Ovary (tissue), 9 donors: ENCODE measurements around the gene ADCY5. TPM values are rescaled to one million over a fixed set of nuclear protein-coding genes. Genes with fewer than 3 reads are reported as not detected.

Source experiments
- DNase-seq, 5 donors: peaks; one replicate each; pipeline ENCODE4 v3.0.0-alpha.2; 2019 to 2020
- H3K27ac ChIP-seq, 2 donors: fragments of 200-600 bp; one replicate each; pipeline versions ENCODE4 v1.5.1 to v1.8.0; 2019 to 2022
- H3K27me3 ChIP-seq: fragments of 200-600 bp; one replicate; pipeline ENCODE4 v1.8.0; 2022
- H3K36me3 ChIP-seq: fragments of 200-600 bp; sonication (generic); one replicate; pipeline ENCODE4 v1.5.1; 2019
- H3K4me1 ChIP-seq: one replicate; pipeline ENCODE4 v1.8.1; 2013; ENCODE audit warnings: mild to moderate bottlenecking, moderate library complexity; ENCODE audit not compliant: insufficient read depth
- H3K4me3 ChIP-seq: fragments of 200-600 bp; sonication (generic); one replicate; pipeline ENCODE4 v1.5.1; 2017
- H3K9me3 ChIP-seq, 2 donors: fragments of 200-600 bp in 1 of 2; sonication (generic) in 1 of 2; one replicate each; pipeline versions ENCODE4 v1.5.1 to v1.8.1; 2013 to 2019; ENCODE audit warnings: mild to moderate bottlenecking in 1 of 2, moderate library complexity in 1 of 2
- CTCF ChIP-seq, 3 donors: fragments of 450-650 bp in 2 of 3; fragments of 200-600 bp in 1 of 3; IDR thresholded peaks; one replicate each; pipeline versions ENCODE4 v1.5.1 to v1.8.0; 2016 to 2022; ENCODE audit warnings: antibody characterized with exemption in 3 of 3, mild to moderate bottlenecking in 1 of 3
- EP300 ChIP-seq: sonication (generic); formaldehyde crosslinking; IDR thresholded peaks from one replicate; pipeline ENCODE4 v1.6.1; 2017; ENCODE audit warnings: antibody characterized with exemption
- POLR2A ChIP-seq: fragments of 450-650 bp; IDR thresholded peaks from one replicate; pipeline ENCODE4 v1.6.1; 2017; ENCODE audit warnings: antibody characterized with exemption, mild to moderate bottlenecking, moderate library complexity
- WGBS, 3 donors: extraction: QIAGEN DNeasy Blood & Tissue Kit in 1 of 3; methylation state at CpG; one replicate each; pipeline versions ENCODE4 v1.1.5 to v1.1.7; 2013 to 2017; 5-methylcytosine and 5-hydroxymethylcytosine counted together
- intact Hi-C, 4 donors: fragments of 100-400 bp; cut with DNase I; formaldehyde crosslinking; loops; one replicate each; pipeline versions ENCODE4 v1.11.0 to v1.15.1; 2022 to 2023
- polyA plus RNA-seq, 2 donors: library from polyadenylated mRNA; stranded (reverse); fragments of 200-250 nt in 1 of 2; fragments of 350-450 nt in 1 of 2; fragmentation: Illumina TruSeq in 1 of 2; extraction: RNeasy Lipid Tissue Mini Kit (QIAGEN cat#74804) in 1 of 2; gene quantifications; one replicate each; pipeline ENCODE4 v1.2.3, GENCODE V29; 2013 to 2014
- total RNA-seq, 7 donors: library from RNA; depleted of rRNA in 2 of 7; stranded (reverse); fragments of >200 nt in 2 of 7; fragmentation: NEBNext Ultra II Directional in 3 of 7; extraction: Animal tissue kit (Norgen Biotek cat#: 25700) in 3 of 7; gene quantifications; one replicate each; pipeline versions ENCODE4 v1.1.0 to v1.2.4, GENCODE V29; 2016 to 2023
- donor health status: DM: no; HTN: no; CAD: no; lungs with moderate emphysema.
- donor health status: DM: no; HTN: no; CAD: no.
- donor health status: Bipolar disorder and iron deficiency.
- donor health status: DM: yes; HTN: yes; CAD: no.
- donor health status: DM: no; HTN: no; CAD: no.
- donor health status: DM: yes; HTN: yes; CAD: no.

Gene ADCY5
- total and polyA plus RNA-seq, 9 donors = 5.3 to 36.2 (median 20.3) TPM

- DNase-seq = no peak
- Histone ChIP-seq H3K27ac (no peak overlapping the region), H3K27me3 (no peaks in the 10 kb centered on the region), H3K36me3 (no peaks in the 10 kb centered on the region), H3K4me3 (no peak overlapping the region), H3K9me3 (no peaks in the 10 kb centered on the region), H3K4me1 (peaks cover 10% of the 10 kb centered on the region)
- TF ChIP-seq POLR2A (no peak), EP300 (no peak), CTCF (IDR thresholded peaks at IDR 0.05) (no peak)
- 84 to 92% (median 91%) methylated on average over 9 of the region's 9 CpGs for WGBS, 3 donors
- intact Hi-C loops = loop anchor here in 2 of 4 donors (10.0 kb wide), 2 partner anchors 57 to 87 kb away; no protein-coding TSS in a partner anchor
Measured at GRCh38 chr3:123442125-123442524, 6.8 kb downstream of the ADCY5 start.

- no peak for DNase-seq
- no peaks in the 10 kb centered on the region for H3K27me3 ChIP-seq
- no peak overlapping the region for H3K4me3 ChIP-seq
- no peaks in the 10 kb centered on the region for H3K36me3 ChIP-seq
- no peak overlapping the region for H3K27ac ChIP-seq
- peaks cover 5% of the 10 kb centered on the region for H3K4me1 ChIP-seq
- intact Hi-C loops = loop anchor here in 2 of 4 donors (10.0 kb wide), 2 partner anchors 55 to 85 kb away; no protein-coding TSS in a partner anchor
- TF ChIP-seq CTCF (IDR thresholded peaks at IDR 0.05) (no peak), POLR2A (no peak), EP300 (no peak)
- WGBS, 3 donors = 82 to 87% (median 86%) methylated on average over 9 of the region's 9 CpGs
- no peaks in the 10 kb centered on the region for H3K9me3 ChIP-seq
Measured at GRCh38 chr3:123439806-123440580, 8.9 kb downstream of the ADCY5 start.

DNA sequence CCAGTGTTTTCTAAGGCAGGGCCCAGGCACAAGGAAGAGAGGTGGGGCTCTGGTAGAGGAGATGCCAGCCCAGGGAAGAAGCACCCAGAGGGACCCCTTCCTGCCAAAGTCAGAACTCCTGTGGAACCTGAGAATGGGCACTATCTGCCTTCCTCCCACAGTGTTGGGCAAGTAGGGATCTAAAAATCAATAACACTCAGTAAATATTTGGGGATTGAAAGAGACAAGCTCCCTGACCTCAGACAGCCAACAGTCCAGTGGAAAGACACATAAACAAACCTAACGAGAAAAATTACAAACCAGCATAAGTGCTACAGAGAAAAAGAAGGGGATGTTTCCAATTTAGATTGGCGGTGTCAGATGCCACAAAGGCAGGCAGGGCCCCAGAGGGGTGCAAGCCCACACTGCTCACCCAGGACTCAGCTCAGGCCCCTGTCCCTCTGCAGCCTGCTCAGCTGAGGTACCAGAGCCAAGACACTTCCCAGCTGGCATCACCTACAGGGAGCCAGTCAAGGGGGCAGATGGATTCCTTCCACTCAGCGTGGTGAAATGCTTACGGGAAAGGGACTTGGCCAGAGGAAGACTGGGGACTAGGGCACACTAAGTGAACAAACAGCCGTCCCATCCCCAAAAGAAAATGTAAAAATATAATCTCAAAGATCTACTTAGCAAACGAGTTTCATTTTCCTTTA is 15.9 kb downstream of the ADCY5 start:
- TF ChIP-seq CTCF (IDR thresholded peaks at IDR 0.05) (no peak), EP300 (no peak), POLR2A (no peak)
- intact Hi-C loops = no loop called here
- Histone ChIP-seq H3K27ac (no peak overlapping the region), H3K36me3 (no peaks in the 10 kb centered on the region), H3K4me3 (no peak overlapping the region), H3K4me1 (no peaks in the 10 kb centered on the region), H3K9me3 (no peaks in the 10 kb centered on the region), H3K27me3 (no peaks in the 10 kb centered on the region)
- DNase-seq = no peak
- WGBS, 3 donors = 53 to 63% (median 57%) methylated on average over 6 of the region's 6 CpGs

DNA sequence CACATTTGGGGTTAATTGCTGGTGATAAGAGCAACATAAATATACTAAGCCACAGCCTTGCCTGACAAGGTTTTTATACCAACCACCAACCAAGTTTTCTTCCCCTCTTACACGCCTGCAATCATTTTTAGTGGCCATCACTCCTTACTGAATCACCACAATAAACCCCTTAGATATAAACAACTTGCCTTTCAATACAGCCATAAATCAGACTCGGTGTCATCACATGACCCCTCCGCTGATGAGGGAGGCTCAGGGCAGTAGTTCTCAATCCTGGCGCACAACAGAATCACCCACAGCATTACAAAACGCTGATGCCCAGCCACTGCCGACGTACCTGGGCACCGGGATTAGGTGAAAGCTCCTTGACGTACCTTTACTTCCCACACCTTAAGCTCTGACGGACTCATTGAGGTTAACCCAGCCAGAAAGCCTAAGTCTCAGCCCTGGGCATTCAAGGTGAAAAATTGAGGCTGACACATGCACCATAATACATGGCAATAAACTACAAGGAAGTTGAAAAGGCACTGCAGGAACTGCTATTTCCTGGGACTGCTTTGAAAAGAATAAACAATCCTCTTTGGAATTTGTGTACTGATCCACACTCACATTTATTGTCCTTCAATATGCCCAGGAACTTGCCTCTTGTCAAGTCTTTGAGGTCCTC is 17.1 kb downstream of the ADCY5 start:
- TF ChIP-seq EP300 (no peak), CTCF (IDR thresholded peaks at IDR 0.05) (no peak), POLR2A (no peak)
- H3K27ac ChIP-seq = no peak overlapping the region
- H3K4me3 ChIP-seq = no peak overlapping the region
- H3K9me3 ChIP-seq = no peaks in the 10 kb centered on the region
- H3K4me1 ChIP-seq = no peaks in the 10 kb centered on the region
- no peak for DNase-seq
- intact Hi-C loops = no loop called here
- H3K36me3 ChIP-seq = no peaks in the 10 kb centered on the region
- WGBS, 3 donors = 74 to 77% (median 74%) methylated on average over 10 of the region's 10 CpGs
- no peaks in the 10 kb centered on the region for H3K27me3 ChIP-seq
